CD14-positive monocyte (primary cell): ENCODE data around the gene AK1. TPM values are rescaled to one million over a fixed set of nuclear protein-coding genes. Genes with fewer than 3 reads are reported as not detected.

Experiments
- DNase-seq, 3 donors: peaks; one replicate each; pipeline ENCODE4 v3.0.0-alpha.2; 2011 to 2022
- H2AFZ ChIP-seq: 2 replicates; pipeline ENCODE4 v1.6.0; 2012; ENCODE audit warnings: mild to moderate bottlenecking, low read depth, low read length, inconsistent platforms; ENCODE audit not compliant: insufficient read depth, poor library complexity, severe bottlenecking
- H3K27ac ChIP-seq, 2 donors: 1 replicate in 1 of 2; 2 replicates in 1 of 2; pipeline ENCODE4 v1.5.1; 2012 to 2013; ENCODE audit warnings: low read length in 2 of 2, control low read depth in 1 of 2, inconsistent platforms in 1 of 2, low read depth in 1 of 2, mild to moderate bottlenecking in 1 of 2
- H3K27me3 ChIP-seq, 2 donors: one replicate each; pipeline versions ENCODE4 v1.6.0 to v1.6.1; 2011 to 2013; ENCODE audit warnings: low read length in 2 of 2; ENCODE audit not compliant: control insufficient read depth in 2 of 2, insufficient read depth in 2 of 2
- H3K36me3 ChIP-seq, 2 donors: replicated peaks in 1 of 2; 1 replicate in 1 of 2; 2 replicates in 1 of 2; pipeline versions ENCODE4 v1.5.1 to v1.6.1; 2012 to 2013; ENCODE audit warnings: low read length in 2 of 2, control low read depth in 1 of 2, inconsistent platforms in 1 of 2, mild to moderate bottlenecking in 1 of 2; ENCODE audit not compliant: insufficient read depth in 2 of 2, control insufficient read depth in 1 of 2
- H3K4me1 ChIP-seq, 2 donors: 1 replicate in 1 of 2; 2 replicates in 1 of 2; pipeline versions ENCODE4 v1.5.1 to v1.6.1; 2012 to 2013; ENCODE audit warnings: low read length in 2 of 2, control low read depth in 1 of 2, inconsistent platforms in 1 of 2, mild to moderate bottlenecking in 1 of 2, moderate library complexity in 1 of 2; ENCODE audit not compliant: insufficient read depth in 2 of 2, control insufficient read depth in 1 of 2
- H3K4me2 ChIP-seq: replicated peaks from 2 replicates; pipeline ENCODE3; 2012; ENCODE audit warnings: low read length, moderate library complexity, mild to moderate bottlenecking; ENCODE audit not compliant: poor library complexity, severe bottlenecking; ENCODE audit errors: extremely low read depth
- H3K4me3 ChIP-seq, 3 experiments: fragments of 200-600 bp in 1 of 3; sonication (generic) in 1 of 3; replicated peaks in 1 of 3; 1 replicate in 2 of 3; 2 replicates in 1 of 3; pipeline ENCODE4 v1.5.1; 2011 to 2013; ENCODE audit warnings: low read length in 3 of 3, mild to moderate bottlenecking in 3 of 3, control low read depth in 2 of 3, low read depth in 2 of 3, inconsistent platforms in 1 of 3, moderate library complexity in 1 of 3
- H3K79me2 ChIP-seq: 2 replicates; pipeline ENCODE4 v1.6.0; 2012; ENCODE audit warnings: mild to moderate bottlenecking, control low read depth, inconsistent platforms, low read length, moderate library complexity; ENCODE audit not compliant: insufficient read depth
- H3K9ac ChIP-seq: 2 replicates; pipeline ENCODE4 v1.6.0; 2017; ENCODE audit warnings: low read length, mild to moderate bottlenecking; ENCODE audit not compliant: insufficient read depth, poor library complexity, severe bottlenecking
- H3K9me3 ChIP-seq, 2 donors: replicated peaks in 1 of 2; 1 replicate in 1 of 2; 2 replicates in 1 of 2; pipeline versions ENCODE4 v1.5.1 to v1.6.1; 2012 to 2013; ENCODE audit warnings: low read length in 2 of 2, control low read depth in 1 of 2; ENCODE audit not compliant: control insufficient read depth in 1 of 2, insufficient read depth in 1 of 2
- H4K20me1 ChIP-seq: 2 replicates; pipeline ENCODE4 v1.6.0; 2012; ENCODE audit warnings: mild to moderate bottlenecking, low read length, control low read depth, moderate library complexity; ENCODE audit not compliant: insufficient read depth
- H3K27ac Mint-ChIP-seq, 7 donors: one replicate each; pipeline ENCODE4 v1.8.0; 2020; ENCODE audit warnings: mild to moderate bottlenecking in 7 of 7, mixed read lengths in 7 of 7, moderate library complexity in 6 of 7, inconsistent platforms in 2 of 7
- H3K27me3 Mint-ChIP-seq, 3 donors: one replicate each; pipeline ENCODE4 v1.8.0; 2021 to 2022; ENCODE audit warnings: low read depth in 3 of 3, mild to moderate bottlenecking in 3 of 3, mixed read lengths in 3 of 3, moderate library complexity in 3 of 3, inconsistent platforms in 1 of 3
- H3K36me3 Mint-ChIP-seq, 2 donors: one replicate each; pipeline ENCODE4 v1.8.0; 2020; ENCODE audit warnings: mixed read lengths in 2 of 2, inconsistent platforms in 1 of 2, mild to moderate bottlenecking in 1 of 2
- H3K4me1 Mint-ChIP-seq: one replicate; pipeline ENCODE4 v1.8.0; 2020; ENCODE audit warnings: mild to moderate bottlenecking, mixed read lengths
- H3K4me3 Mint-ChIP-seq, 2 donors: one replicate each; pipeline ENCODE4 v1.8.0; 2020; ENCODE audit warnings: mild to moderate bottlenecking in 2 of 2, mixed read lengths in 2 of 2, moderate library complexity in 1 of 2
- H3K9me3 Mint-ChIP-seq, 7 donors: one replicate each; pipeline ENCODE4 v1.8.0; 2020 to 2022; ENCODE audit warnings: mixed read lengths in 7 of 7, mild to moderate bottlenecking in 6 of 7, moderate library complexity in 6 of 7, inconsistent platforms in 2 of 7
- CTCF ChIP-seq: fragments of 200-600 bp; IDR thresholded peaks from one replicate; pipeline ENCODE4 v1.8.0; 2022; ENCODE audit warnings: antibody characterized with exemption, mild to moderate bottlenecking
- WGBS: methylation state at CpG from one replicate; pipeline ENCODE4 v1.1.5; 2013; ENCODE audit warnings: missing lambda C conversion rate; ENCODE audit not compliant: insufficient coverage; 5-methylcytosine and 5-hydroxymethylcytosine counted together
- intact Hi-C, 2 donors: fragments of 100-400 bp; cut with micrococcal nuclease; formaldehyde crosslinking; loops; one replicate each; pipeline versions ENCODE4 v1.15.0 to v1.15.1; 2023
- polyA plus RNA-seq, 3 donors: library from polyadenylated mRNA; depleted of rRNA in 1 of 3; unstranded in 2 of 3; stranded (reverse) in 1 of 3; fragments of 300-500 nt in 2 of 3; fragments of >200 nt in 1 of 3; fragmentation: Illumina TruSeq in 2 of 3; gene quantifications; 1 replicate in 2 of 3; 2 replicates in 1 of 3; pipeline ENCODE4 v1.2.3, GENCODE V29; 2012 to 2021

The AK1 gene
- polyA plus RNA-seq, 3 donors, result 3.5 TPM; not detected in 2

GRCh38 chr9:127832248-127832647 is 45.2 kb downstream of the AK1 start:
- H3K27ac ChIP-seq, result no peak overlapping the region

GRCh38 chr9:127829205-127829906 is 48.1 kb downstream of the AK1 start:
- peaks cover 22 to 27% of the 10 kb centered on the region in 2 donors for H3K4me1 ChIP-seq
- Mint-ChIP-seq H3K27me3 (peaks cover under 1 to 2% (median 1%) of the 10 kb centered on the region in 3 donors), H3K36me3 (peaks cover 41 to 56% of the 10 kb centered on the region in 2 donors), H3K4me3 (no peak overlapping the region), H3K4me1 (peaks cover 28% of the 10 kb centered on the region), H3K9me3 (no peaks in the 10 kb centered on the region), H3K27ac (peak overlapping the region in 4 of 7 donors; percentile 19 to 79 (median 34))
- no peak for DNase-seq
- no peaks in the 10 kb centered on the region for H3K79me2 ChIP-seq
- H3K27me3 ChIP-seq, result no peaks in the 10 kb centered on the region
- no peak overlapping the region for H3K9ac ChIP-seq
- no peak for TF ChIP-seq CTCF
- no peaks in the 10 kb centered on the region for H4K20me1 ChIP-seq
- no peak overlapping the region for H3K4me3 ChIP-seq
- H3K36me3 ChIP-seq, result peaks cover 25 to 33% of the 10 kb centered on the region in 2 donors
- intact Hi-C loops, result loop anchor here in 1 of 2 donors (5.0 kb wide), 1 partner anchor 33 kb away; no protein-coding TSS in a partner anchor
- no peaks in the 10 kb centered on the region for H3K9me3 ChIP-seq
- 100% methylated on average over 2 of the region's 6 CpGs for WGBS
- peak overlapping the region in 1 of 2 donors; percentile 4 for H3K27ac ChIP-seq
- H2AFZ ChIP-seq, result no peak overlapping the region
- no peak overlapping the region for H3K4me2 ChIP-seq

More at GRCh38 chr9:127832248-127832647, 45.2 kb downstream of the AK1 start:
- Histone ChIP-seq H4K20me1 (no peaks in the 10 kb centered on the region), H2AFZ (no peak overlapping the region), H3K9me3 (no peaks in the 10 kb centered on the region), H3K79me2 (no peaks in the 10 kb centered on the region), H3K27me3 (no peaks in the 10 kb centered on the region), H3K9ac (no peak overlapping the region), H3K4me3 (no peak overlapping the region), H3K4me1 (peaks cover 45 to 46% of the 10 kb centered on the region in 2 donors), H3K4me2 (no peak overlapping the region), H3K36me3 (peaks cover 5 to 11% of the 10 kb centered on the region in 2 donors)
- intact Hi-C loops, result no loop called here
- peaks cover 0 to 4% (median 0%) of the 10 kb centered on the region in 7 donors for H3K9me3 Mint-ChIP-seq
- H3K36me3 Mint-ChIP-seq, result peaks cover 22 to 38% of the 10 kb centered on the region in 2 donors
- no peak for TF ChIP-seq CTCF
- H3K27ac Mint-ChIP-seq, result peak overlapping the region in 5 of 7 donors; percentile 80 to 97 (median 88)
- H3K4me3 Mint-ChIP-seq, result no peak overlapping the region
- peaks cover 1 to 2% (median 2%) of the 10 kb centered on the region in 3 donors for H3K27me3 Mint-ChIP-seq
- peaks cover 47% of the 10 kb centered on the region for H3K4me1 Mint-ChIP-seq
- no peak for DNase-seq
- WGBS, result 73% methylated on average over 2 of the region's 7 CpGs
